GM21423 (cell line): ENCODE results near the gene CCDC187.

ENCODE experiments used
- ATAC-seq: cut with Tn5 transposase; IDR thresholded peaks from one replicate; pipeline ENCODE4 v1.9.1; 2021; ENCODE audit warnings: mild to moderate bottlenecking, moderate library complexity; ENCODE audit not compliant: unreplicated experiment

Gene CCDC187

DNA sequence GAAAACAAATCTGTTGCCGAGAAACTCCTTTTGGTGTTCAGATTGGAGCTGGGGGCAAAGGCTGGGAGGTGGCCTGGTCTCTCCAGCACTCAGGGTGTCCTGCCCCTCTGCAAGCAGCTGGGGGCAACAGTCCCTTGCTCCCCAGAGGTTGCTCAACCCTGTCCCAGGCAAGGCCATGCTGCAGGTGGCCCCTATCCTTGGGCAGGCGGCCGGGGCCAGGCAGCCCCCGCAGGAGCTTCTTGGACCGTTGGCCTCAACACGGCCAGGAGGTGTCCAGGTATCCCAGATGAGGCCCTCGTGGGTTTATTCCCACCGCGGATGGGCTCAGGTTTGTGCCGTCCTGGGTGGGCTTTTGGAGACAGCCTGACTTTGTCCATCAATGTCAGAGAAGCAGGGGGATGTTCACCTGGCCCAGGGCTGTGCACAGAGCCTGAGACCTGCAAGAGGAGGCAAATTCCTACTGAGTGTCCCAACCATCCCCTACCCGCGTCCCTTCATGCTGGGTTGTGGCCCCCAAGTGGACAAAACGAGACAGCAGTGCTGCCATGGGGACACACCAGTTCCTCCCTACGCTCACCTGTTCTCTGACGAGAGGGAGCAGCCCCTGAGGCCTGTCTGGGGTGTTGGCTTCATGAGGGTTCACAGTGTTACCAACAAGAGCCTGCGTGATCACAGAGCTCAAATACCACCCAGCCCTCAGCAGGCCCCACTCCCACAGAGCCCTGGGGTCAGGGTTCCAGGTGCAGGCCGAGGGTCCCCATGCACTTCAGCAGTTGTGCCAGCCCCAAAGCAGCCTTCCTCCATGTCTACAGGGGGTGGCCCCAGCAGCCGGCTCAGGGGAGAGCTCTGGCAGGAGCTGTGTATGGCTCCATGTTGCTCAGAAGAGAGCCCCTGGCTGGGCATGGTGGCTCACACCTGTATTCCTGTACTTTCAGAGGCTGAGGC, 9.5 kb upstream of the CCDC187 start:
- ATAC-seq = no peak

DNA sequence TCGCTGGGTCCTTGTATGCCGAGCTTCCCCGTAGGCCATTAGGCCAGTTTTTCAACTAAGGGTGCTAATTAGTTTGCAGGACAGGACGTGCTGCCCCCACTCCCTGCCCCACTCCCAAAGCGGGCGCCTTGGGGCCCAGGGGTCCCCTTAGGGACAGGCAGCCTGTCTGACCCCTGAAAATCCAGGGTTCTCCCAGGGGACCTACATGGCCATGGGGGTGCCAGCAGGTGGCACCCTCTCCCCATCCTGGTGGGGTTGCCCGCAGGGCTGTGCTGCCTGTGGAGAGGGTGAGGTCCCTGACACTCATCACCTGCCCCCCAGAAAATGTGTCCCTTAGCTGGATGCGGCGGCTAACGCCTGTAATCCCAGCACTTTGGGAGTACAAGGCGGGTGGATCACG, 8.5 kb upstream of the CCDC187 start:
- no peak for ATAC-seq

- no peak for ATAC-seq
Measured at GRCh38 chr9:136312009-136312375, 8.1 kb upstream of the CCDC187 start.

DNA sequence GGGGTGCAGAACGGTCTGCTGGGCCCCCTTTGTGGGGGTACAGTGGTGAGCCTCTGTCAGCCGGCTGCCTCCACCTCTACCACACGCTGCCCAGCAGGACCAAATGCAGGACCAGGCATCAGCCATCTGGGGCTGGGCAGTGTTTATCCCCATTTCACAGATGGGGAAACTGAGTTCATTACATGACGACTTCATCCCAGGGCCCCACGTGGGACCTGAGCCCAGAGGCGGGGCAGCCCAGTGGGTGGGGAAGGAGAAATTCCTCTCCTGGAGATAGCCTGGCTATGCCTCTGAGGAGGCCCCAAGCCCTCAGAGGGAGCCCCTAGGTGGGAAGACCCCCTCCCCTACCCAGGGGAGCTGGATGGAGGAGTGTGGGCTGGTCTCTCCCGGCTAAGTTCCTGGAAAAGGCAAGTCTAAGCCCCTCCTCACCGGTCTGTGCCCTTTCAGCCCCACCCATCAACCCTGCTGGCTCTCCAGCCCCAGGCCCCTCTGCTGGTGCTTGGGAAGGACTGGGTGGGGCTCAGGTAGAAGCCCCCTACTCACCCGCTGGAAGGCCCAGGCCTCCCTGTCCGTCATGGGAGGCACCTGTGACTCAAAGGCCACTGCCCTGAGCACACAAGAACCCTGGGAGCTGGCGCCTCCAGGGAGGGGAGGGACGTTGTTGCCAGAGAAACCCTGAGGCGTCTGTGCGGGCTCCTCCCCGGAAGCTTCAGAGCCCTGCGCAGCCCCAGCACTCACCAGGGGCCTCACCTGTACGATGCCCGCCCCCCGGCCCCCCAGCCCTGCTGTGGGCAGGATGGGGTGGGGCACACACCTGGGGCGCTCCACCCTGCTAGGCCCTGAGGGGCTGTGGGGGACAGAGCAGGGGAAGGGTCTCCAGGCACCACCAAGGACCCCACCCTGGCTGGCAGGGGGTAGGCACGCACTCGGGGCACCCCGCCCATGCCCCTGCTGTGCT, 7.4 kb upstream of the CCDC187 start:
- ATAC-seq = no peak

GRCh38 chr9:136310273-136311030, 6.6 kb upstream of the CCDC187 start:
- ATAC-seq = no peak

GRCh38 chr9:136309806-136310220, 5.9 kb upstream of the CCDC187 start:
- ATAC-seq = no peak

DNA sequence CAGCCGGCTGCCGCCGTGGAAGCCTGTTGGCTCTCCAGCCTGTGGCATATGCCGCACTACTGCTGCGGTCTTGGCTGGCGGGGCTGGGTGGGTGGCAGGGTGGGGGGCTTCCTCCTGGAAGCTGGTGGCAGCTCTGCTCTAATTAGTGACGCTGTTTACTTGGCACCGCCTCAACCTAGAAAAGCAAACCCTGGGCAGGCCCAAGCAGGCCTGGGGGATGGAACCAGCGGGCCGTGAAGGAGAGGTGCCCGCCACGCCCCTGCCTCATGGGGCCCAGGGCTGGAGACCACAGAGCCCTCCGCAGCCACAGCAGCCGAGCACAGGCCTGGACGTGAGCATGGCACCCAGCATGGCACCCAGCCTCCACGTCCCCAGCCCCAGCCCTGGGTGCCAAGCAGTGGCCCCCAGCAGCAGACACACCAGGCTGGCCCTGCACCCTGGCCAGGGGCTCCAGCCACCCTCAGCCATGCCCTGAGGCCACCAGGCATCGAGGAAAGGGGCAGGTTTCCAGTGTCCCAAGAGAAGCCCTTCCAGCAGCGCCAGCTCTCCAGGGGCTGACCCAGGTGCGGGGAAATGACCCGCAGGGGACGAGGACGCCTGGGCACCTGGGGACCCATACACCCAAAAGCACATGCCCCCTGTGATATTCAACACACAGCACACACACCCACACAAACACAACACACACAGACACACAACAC, 5.4 kb upstream of the CCDC187 start:
- ATAC-seq = no peak

- ATAC-seq = no peak
Measured at GRCh38 chr9:136308702-136309053, 4.8 kb upstream of the CCDC187 start.

GRCh38 chr9:136308006-136308701, 4.3 kb upstream of the CCDC187 start:
- ATAC-seq = no peak

- no peak for ATAC-seq
Measured at GRCh38 chr9:136307215-136307750, 3.4 kb upstream of the CCDC187 start.

DNA sequence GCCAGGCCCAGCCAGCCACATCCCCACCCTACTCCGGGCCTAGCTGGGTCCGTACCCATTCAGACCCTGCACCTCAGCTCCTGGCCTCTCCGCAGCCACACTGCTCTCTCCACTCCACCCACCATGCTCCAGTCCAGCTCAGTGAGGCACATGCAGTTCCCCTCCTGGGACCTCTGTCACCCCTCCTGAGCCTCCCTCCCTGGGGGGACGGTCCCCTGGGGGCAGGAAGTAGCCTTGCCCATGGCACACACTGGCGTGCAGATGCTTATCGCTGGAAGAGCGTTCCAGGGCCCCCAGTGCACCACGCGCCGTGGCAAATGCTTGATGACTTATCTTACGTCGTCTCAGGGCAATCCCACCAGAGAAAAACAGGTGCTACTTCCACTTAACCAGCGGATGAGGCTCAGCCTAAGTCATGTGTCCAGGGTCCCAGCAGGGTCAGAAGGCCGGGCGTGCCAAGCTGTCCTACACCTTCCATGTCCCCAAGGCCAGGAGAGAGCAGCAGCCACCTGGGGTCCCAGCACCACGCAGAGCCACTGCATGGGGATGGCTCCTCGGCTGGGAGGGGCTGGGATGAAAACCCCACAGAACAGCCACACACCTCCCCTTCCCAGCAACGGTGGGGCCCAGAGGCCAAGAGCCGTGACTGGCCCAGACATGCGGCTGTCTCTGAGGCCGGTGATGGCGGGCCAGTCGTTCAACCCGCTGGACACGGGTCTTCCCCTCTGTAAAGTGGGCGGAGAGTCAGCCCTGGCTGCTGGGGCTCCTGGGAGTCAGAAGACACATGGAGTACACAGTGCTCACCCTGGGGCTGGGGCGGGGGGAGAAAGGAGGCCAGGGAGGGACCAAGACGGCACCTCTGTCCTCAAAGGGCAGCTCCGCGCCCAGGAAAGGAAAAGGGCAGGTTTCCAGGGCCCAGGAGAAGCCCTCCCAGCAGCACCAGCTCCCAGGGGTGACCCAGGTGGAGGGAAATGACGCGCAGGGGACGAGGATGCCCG, 2.6 kb upstream of the CCDC187 start:
- no peak for ATAC-seq

GRCh38 chr9:136305804-136306203, 1.9 kb upstream of the CCDC187 start:
- no peak for ATAC-seq

- no peak for ATAC-seq
Measured at GRCh38 chr9:136304981-136305380, 1.1 kb upstream of the CCDC187 start.

DNA sequence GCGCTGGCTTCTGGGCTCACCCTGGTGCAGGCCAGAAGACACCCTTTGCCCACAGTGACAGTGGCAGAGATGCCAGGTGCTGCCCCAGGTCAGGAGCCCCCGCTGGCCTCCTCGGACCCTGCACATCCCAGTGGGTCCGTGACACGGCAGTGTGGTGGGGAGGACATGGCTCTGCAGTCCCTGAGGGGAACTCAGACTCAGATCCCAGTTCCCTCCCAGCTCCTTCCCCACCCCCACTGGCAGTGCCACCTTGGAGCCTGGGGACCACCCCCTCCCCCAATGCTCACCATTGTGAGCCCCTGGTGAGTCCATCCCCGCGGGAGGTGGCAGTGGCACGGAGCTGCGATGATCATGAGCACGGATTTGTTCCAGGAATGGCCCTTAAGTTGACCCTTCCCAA, 562 bp upstream of the CCDC187 start:
- ATAC-seq = no peak

DNA sequence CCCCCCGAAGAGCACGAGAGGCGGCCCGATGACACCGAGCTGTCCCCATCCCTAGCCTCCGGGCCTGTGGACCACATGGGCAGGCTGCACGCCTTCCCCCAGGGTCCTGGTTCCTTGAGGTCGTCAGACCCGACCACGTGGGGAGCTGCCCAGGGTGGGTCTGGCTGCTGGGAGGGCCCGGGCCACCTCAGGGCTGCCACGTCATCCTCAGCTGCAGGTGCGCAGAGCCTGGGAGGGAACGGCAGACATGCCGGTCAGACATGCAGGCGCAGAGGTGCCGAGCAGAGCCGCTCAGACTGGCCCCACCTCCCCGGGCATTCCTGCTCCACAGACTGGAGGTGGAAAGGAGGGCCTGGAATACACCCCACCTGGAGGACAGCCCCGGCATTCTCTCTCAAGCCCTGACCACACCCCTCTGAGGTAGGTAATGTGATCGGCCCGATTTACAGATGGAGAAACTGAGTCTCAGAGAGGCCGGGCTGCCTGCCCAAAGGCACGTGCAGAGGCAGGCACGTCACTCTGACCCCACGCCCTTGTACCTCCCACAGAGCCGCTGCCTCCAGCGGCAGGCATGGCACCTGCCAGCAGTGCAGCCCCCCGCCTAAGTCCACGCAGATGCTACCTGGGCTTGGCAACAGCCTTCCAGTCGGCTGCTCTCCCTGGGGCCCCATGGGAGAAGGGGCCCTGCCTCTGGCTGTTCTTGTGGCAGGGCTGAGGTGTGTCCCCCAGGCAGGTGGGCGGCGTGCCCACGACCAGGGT, 649 bp downstream of the CCDC187 start:
- no peak for ATAC-seq

DNA sequence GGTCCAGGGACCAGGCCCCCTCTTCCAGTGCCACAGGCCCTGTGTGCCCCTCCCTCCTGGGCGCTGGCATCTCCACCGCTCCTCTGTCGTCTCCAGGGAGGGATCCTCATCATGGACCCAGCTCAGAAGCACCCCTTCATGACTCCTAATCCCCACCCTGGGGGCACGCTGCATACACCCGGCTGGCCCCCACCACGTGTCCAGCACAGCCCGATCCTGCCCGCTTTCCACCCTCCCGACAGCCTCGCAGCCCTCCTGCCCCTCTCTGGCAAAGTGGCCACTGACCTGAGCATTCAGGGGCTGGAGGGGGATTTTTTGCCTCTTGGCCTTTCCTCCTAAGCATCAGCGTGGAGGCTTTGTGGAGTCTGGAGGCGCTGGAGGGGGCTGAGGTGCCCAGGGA, 1.4 kb downstream of the CCDC187 start:
- no peak for ATAC-seq

GRCh38 chr9:136300866-136301265, 3.0 kb downstream of the CCDC187 start:
- ATAC-seq = no peak
